ENCODE data around the gene IFNL2.
"Not testable (repeated sequence)": the region's sequence is repeated elsewhere in the genome, so short reads cannot be mapped to it uniquely, and the experiment has no call there.

IFNL2 gene

DNA sequence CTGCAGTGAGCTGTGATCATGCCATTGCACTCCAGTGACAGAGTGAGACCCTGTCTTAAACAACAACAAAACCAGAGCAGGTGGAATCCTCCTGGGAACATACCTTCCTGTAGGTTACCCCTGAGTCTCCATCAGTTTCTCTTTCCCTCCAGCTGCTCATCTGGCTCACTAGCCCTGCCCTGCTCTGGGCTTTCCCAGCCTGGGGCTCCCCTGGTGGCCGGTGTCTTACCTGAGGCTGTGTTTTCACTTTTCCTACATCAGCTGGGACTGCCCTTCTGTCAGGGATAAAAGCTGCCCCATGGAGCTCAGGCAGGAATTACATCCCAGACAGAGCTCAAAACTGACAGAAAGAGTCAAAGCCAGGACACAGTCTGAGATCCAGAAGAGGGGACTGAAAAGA lies at the start of gene IFNL2:
IFNL2 (plus strand) TSS at position 312 of the 400 bp plus-strand sequence. CDS start 173 bp downstream, outside the sequence.
- DNase-seq (ENCODE audit: extremely low spot score); POLR2A ChIA-PET; CTCF ChIA-PET: not testable (repeated sequence)

DNA sequence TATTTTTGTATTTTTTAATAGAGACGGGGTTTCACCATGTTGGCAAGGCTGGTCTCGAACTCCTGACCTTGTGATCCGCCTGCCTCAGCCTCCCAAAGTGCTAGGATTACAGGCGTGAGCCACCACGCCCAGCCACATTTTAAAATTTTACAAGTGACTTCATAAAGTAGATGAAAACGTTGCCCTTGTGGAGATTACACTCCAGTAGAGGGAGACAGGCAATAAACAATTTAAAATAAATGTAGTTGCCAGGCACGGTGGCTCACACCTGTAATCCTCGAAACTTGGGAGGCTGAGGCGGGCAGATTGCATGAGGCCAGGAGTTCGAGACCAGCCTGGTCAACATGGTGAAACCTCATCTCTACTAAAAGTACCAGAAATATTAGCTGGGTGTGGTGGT lies 49.1 kb upstream of the IFNL2 start:
- CTCF ChIA-PET; DNase-seq (ENCODE audit: extremely low spot score); POLR2A ChIA-PET: not testable (repeated sequence)

DNA sequence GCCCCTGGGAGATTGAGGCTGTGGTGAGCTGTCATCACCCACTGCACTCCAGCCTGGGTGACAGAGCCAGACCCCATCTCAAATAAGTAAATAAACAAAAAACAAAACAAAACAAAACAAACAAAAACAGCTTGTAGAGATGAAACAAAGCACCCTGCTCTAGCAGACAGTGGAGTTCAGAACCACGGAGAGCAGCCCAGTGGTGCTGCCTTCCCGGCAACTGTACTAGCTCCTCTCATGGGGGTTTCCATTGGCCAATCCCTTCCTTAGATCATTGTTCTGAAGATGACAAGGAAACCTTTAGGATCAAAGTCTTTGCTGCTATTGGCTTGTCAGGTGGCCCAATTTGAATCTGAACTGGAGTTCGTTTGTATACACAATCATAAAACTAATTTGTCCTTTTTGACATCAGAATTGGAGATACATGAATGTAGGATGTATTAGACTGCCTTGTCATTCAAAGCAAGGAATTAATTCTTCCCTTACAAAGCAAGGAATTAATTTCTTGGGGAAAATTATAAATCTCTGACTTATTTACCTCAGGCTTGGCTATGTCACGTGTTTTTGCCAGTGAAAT lies 44.4 kb upstream of the IFNL2 start:
- DNase-seq (ENCODE audit: extremely low spot score): no peak
- POLR2A ChIA-PET: no interaction called here
- CTCF ChIA-PET: interaction anchor here (1.5 kb wide), 1 partner anchor 11 kb away, joined by 3 read pairs; no protein-coding TSS in a partner anchor
- TF ChIP-seq, protein P1, sequence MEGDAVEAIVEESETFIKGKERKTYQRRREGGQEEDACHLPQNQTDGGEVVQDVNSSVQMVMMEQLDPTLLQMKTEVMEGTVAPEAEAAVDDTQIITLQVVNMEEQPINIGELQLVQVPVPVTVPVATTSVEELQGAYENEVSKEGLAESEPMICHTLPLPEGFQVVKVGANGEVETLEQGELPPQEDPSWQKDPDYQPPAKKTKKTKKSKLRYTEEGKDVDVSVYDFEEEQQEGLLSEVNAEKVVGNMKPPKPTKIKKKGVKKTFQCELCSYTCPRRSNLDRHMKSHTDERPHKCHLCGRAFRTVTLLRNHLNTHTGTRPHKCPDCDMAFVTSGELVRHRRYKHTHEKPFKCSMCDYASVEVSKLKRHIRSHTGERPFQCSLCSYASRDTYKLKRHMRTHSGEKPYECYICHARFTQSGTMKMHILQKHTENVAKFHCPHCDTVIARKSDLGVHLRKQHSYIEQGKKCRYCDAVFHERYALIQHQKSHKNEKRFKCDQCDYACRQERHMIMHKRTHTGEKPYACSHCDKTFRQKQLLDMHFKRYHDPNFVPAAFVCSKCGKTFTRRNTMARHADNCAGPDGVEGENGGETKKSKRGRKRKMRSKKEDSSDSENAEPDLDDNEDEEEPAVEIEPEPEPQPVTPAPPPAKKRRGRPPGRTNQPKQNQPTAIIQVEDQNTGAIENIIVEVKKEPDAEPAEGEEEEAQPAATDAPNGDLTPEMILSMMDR (IDR thresholded peaks at IDR 0.05; ENCODE audit: control extremely low read depth, extremely low read depth, low read depth, missing control alignments): no peak

- TF ChIP-seq, protein P1 (IDR thresholded peaks at IDR 0.05; ENCODE audit: control extremely low read depth, extremely low read depth, low read depth, missing control alignments): no peak
- POLR2A ChIA-PET: no interaction called here
- no peak for DNase-seq (ENCODE audit: extremely low spot score)
- CTCF ChIA-PET: no interaction called here
Observed at GRCh38 chr19:39224910-39225309, 43.3 kb upstream of the IFNL2 start.

GRCh38 chr19:39230096-39230764 lies 38.0 kb upstream of the IFNL2 start:
- TF ChIP-seq, protein P1 (IDR thresholded peaks at IDR 0.05; ENCODE audit: control extremely low read depth, extremely low read depth, low read depth, missing control alignments): no peak
- CTCF ChIA-PET: no interaction called here
- POLR2A ChIA-PET: interaction anchor here (0.6 kb wide), 1 partner anchor 129 kb away, joined by 4 read pairs; no protein-coding TSS in a partner anchor
- no peak for DNase-seq (ENCODE audit: extremely low spot score)

DNA sequence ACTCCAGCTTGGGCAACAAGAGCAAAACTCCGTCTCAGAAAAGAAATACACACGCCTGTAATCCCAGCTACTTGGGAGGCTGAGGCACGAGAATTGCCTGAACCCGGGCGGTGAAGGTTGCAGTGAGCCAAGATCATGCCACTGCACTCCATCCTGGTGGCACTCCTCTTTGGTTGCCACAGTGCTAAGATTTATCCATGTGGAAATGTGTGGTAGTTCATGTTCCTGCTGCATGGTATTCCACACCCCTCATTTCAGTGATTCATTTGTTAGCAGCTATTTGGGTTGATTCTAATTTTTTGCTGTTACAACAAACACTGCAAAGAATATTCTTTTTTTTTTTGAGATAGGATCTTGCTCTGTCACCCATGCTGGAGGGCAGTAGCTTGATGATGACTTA lies 35.5 kb upstream of the IFNL2 start:
- CTCF ChIA-PET: no interaction called here
- POLR2A ChIA-PET: no interaction called here
- TF ChIP-seq, protein P1 (IDR thresholded peaks at IDR 0.05; ENCODE audit: control extremely low read depth, extremely low read depth, low read depth, missing control alignments): no peak
- no peak for DNase-seq (ENCODE audit: extremely low spot score)

DNA sequence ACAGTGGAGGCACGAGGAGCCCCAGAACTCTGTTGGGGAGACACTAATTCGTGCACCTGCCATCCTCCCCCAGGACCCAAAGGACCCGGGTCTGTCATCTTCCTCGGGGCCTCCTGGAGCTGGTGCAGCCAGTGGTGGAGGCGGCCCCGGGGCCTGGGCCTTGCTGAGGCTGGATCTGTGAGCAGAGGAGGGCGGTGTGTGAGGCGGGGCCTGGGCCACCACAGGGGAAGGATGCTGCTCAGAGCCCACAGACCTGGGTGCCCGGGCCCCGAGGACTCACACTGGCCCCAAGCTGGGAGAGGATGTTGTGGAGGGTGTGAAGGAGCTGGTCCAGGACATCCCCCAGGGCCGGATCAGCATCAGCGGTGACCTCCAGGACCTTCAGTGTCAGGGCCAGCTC lies 31.7 kb upstream of the IFNL2 start:
- ChIA-PET POLR2A (no interaction called here), CTCF (no interaction called here)
- DNase-seq (ENCODE audit: extremely low spot score): no peak
- TF ChIP-seq, protein P1 (IDR thresholded peaks at IDR 0.05; ENCODE audit: control extremely low read depth, extremely low read depth, low read depth, missing control alignments): no peak

All from GM10248 (cell line).